Astrocyte of the cerebellum (primary cell): ENCODE data around the gene EZH2.
A peak's percentile ranks its signal among the peaks of the same experiment; 100 is the strongest.

Experiments used
- DNase-seq: peaks from one replicate; pipeline ENCODE4 v3.0.0-alpha.2; 2011; ENCODE audit warnings: low read depth
- H3K4me3 ChIP-seq: 2 replicates; pipeline ENCODE4 v1.5.1; 2011; ENCODE audit warnings: mild to moderate bottlenecking, low read depth, low read length, moderate library complexity
- CTCF ChIP-seq: IDR thresholded peaks from 2 replicates; pipeline ENCODE4 v1.5.1; 2012; ENCODE audit warnings: low read length, low read depth, moderate library complexity, mild to moderate bottlenecking; ENCODE audit errors: missing control alignments
- in situ Hi-C: cut with HindIII; loops from 2 replicates; pipeline ENCODE4 v1.10.0; 2017; ENCODE audit warnings: low sequenced_read_pairs

Gene EZH2

GRCh38 chr7:148856578-148856881, 27.6 kb downstream of the EZH2 start:
- TF ChIP-seq CTCF = peak; percentile 13
- no peak for DNase-seq
- in situ Hi-C loops = no loop called here
- no peak overlapping the region for H3K4me3 ChIP-seq

- no peak for DNase-seq
- TF ChIP-seq CTCF = no peak
- in situ Hi-C loops = no loop called here
- no peak overlapping the region for H3K4me3 ChIP-seq
These were observed 29.1 kb downstream of the EZH2 start for GRCh38 chr7:148854983-148855382.

GRCh38 chr7:148852272-148852671, 31.8 kb downstream of the EZH2 start:
- in situ Hi-C loops = no loop called here
- no peak overlapping the region for H3K4me3 ChIP-seq
- no peak for DNase-seq
- TF ChIP-seq CTCF = no peak

- TF ChIP-seq CTCF = no peak
- in situ Hi-C loops = no loop called here
- DNase-seq = no peak
- H3K4me3 ChIP-seq = no peak overlapping the region
These were observed 33.5 kb downstream of the EZH2 start for GRCh38 chr7:148850564-148850963.

GRCh38 chr7:148849393-148850098, 34.5 kb downstream of the EZH2 start:
- DNase-seq = no peak
- no peak overlapping the region for H3K4me3 ChIP-seq
- TF ChIP-seq CTCF = no peak
- in situ Hi-C loops = no loop called here

- no peak for DNase-seq
- TF ChIP-seq CTCF = no peak
- in situ Hi-C loops = no loop called here
- H3K4me3 ChIP-seq = no peak overlapping the region
These were observed 36.0 kb downstream of the EZH2 start for GRCh38 chr7:148847815-148848734.
